ENCODE measurements around the gene PTTG1IP2. TPM values are rescaled to one million over a fixed set of nuclear protein-coding genes. Genes with fewer than 3 reads are reported as not detected.

The PTTG1IP2 gene
- total and polyA plus RNA-seq, 9 of the 15 experiments (the other 6 are each of a cell fraction or from before 2014, with no cell fraction given), result not detected

DNA sequence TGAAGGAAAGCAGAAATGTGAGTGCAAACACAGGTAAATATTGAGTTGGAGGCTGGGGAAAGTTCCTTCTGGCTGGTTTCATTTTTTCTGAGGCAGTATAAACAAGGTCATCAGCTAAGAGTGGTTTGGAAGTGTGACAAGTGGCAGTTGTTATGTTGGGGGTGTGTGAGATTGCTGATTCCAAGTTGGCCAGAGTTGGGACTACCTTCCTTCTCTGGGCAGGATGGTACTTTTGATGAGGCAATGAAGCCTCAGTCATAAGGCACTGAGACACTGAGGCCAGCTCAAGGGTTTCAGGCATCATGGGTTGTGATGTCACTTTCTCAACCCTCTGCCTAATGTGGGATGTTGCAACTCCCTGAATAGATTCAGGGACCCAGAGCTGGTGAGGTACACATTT lies 8.2 kb upstream of the PTTG1IP2 start:
- Histone ChIP-seq H3K4me1 (replicated peaks in 1 of 2; ENCODE audit: control insufficient read depth in 2 of 2, insufficient read depth in 2 of 2, low read length in 2 of 2) (no peaks in the 10 kb centered on the region), H3K4me3 (no peak overlapping the region), H3K9ac (ENCODE audit: insufficient read depth in 1 of 2, low read depth in 2 of 2, low read length in 2 of 2) (no peak overlapping the region), H3K79me2 (ENCODE audit: control insufficient read depth, insufficient read depth, low read length) (no peaks in the 10 kb centered on the region), H3K36me3 (ENCODE audit: control insufficient read depth, insufficient read depth, low read length) (no peaks in the 10 kb centered on the region), H3K9me1 (ENCODE audit: control insufficient read depth, insufficient read depth, low read length) (no peaks in the 10 kb centered on the region), H3K27ac (ENCODE audit: extremely low read depth, low read depth, low read length) (no peak overlapping the region), H3K4me2 (ENCODE audit: insufficient read depth, low read length) (no peak overlapping the region), H4K20me1 (replicated peaks; ENCODE audit: control insufficient read depth, insufficient read depth, low read length) (no peaks in the 10 kb centered on the region), H3K27me3 (ENCODE audit: control insufficient read depth in 2 of 2, insufficient read depth in 2 of 2, low read length in 2 of 2) (no peaks in the 10 kb centered on the region), H3K9me3 (replicated peaks; ENCODE audit: control insufficient read depth, insufficient read depth, low read depth, low read length) (no peaks in the 10 kb centered on the region), H2AFZ (ENCODE audit: low read depth, low read length) (no peak overlapping the region)
- DNase-seq (ENCODE audit: extremely low read depth in 1 of 4, low spot score in 3 of 4), result no peak
- intact Hi-C loops (cut with micrococcal nuclease), result no loop called here
- CTCF ChIA-PET (ENCODE audit: low intra/inter-chr PET ratio), result no interaction called here
- POLR2A ChIA-PET, result no interaction called here
- in situ Hi-C loops (cut with MboI), result no loop called here
- no peak for FAIRE-seq
- no peak for ATAC-seq
- BruUV-seq (replicated peaks), result no TSS peak
- TF ChIP-seq SAP30 (IDR thresholded peaks at IDR 0.05; ENCODE audit: borderline replicate concordance, insufficient read depth, low read depth, low read length, poor library complexity, severe bottlenecking), result no peak
- TF ChIP-seq TFAM (CRISPR knock-in tag; conservative IDR thresholded peaks at IDR 0.05), result no peak
- no peak for TF ChIP-seq ARHGAP35 (IDR thresholded peaks at IDR 0.05; ENCODE audit: partially characterized antibody)
- no peak for TF ChIP-seq TBP (optimal IDR thresholded peaks at IDR 0.05; ENCODE audit: low read depth, low read length)
- TF ChIP-seq NCOA4 (IDR thresholded peaks at IDR 0.05; ENCODE audit: partially characterized antibody), result no peak
- TF ChIP-seq, protein P1, sequence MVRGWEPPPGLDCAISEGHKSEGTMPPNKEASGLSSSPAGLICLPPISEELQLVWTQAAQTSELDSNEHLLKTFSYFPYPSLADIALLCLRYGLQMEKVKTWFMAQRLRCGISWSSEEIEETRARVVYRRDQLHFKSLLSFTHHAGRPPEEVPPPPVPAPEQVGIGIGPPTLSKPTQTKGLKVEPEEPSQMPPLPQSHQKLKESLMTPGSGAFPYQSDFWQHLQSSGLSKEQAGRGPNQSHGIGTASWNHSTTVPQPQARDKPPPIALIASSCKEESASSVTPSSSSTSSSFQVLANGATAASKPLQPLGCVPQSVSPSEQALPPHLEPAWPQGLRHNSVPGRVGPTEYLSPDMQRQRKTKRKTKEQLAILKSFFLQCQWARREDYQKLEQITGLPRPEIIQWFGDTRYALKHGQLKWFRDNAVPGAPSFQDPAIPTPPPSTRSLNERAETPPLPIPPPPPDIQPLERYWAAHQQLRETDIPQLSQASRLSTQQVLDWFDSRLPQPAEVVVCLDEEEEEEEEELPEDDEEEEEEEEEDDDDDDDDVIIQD (CRISPR knock-in tag; IDR thresholded peaks at IDR 0.05), result no peak
- no peak for TF ChIP-seq ILF3 (IDR thresholded peaks at IDR 0.05; ENCODE audit: borderline replicate concordance)
- TF ChIP-seq NCOA2 (IDR thresholded peaks at IDR 0.05; ENCODE audit: partially characterized antibody in 2 of 2), result no peak
- no peak for TF ChIP-seq ZNF197 (CRISPR knock-in tag; IDR thresholded peaks at IDR 0.05; ENCODE audit: low read depth)
- TF ChIP-seq DPF2 (IDR thresholded peaks at IDR 0.05), result no peak
- TF ChIP-seq PTTG1 (tag; IDR thresholded peaks at IDR 0.05; ENCODE audit: low read depth), result no peak
- TF ChIP-seq LARP7 (IDR thresholded peaks at IDR 0.05), result no peak
- no peak for TF ChIP-seq MTA3 (IDR thresholded peaks at IDR 0.05; ENCODE audit: borderline replicate concordance)
- TF ChIP-seq, protein P2, sequence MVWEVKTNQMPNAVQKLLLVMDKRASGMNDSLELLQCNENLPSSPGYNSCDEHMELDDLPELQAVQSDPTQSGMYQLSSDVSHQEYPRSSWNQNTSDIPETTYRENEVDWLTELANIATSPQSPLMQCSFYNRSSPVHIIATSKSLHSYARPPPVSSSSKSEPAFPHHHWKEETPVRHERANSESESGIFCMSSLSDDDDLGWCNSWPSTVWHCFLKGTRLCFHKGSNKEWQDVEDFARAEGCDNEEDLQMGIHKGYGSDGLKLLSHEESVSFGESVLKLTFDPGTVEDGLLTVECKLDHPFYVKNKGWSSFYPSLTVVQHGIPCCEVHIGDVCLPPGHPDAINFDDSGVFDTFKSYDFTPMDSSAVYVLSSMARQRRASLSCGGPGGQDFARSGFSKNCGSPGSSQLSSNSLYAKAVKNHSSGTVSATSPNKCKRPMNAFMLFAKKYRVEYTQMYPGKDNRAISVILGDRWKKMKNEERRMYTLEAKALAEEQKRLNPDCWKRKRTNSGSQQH (CRISPR knock-in tag; IDR thresholded peaks at IDR 0.05), result no peak
- no peak for TF ChIP-seq RBM15 (IDR thresholded peaks at IDR 0.05; ENCODE audit: insufficient read depth, low read length)
- TF ChIP-seq, protein P3, sequence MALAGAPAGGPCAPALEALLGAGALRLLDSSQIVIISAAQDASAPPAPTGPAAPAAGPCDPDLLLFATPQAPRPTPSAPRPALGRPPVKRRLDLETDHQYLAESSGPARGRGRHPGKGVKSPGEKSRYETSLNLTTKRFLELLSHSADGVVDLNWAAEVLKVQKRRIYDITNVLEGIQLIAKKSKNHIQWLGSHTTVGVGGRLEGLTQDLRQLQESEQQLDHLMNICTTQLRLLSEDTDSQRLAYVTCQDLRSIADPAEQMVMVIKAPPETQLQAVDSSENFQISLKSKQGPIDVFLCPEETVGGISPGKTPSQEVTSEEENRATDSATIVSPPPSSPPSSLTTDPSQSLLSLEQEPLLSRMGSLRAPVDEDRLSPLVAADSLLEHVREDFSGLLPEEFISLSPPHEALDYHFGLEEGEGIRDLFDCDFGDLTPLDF (CRISPR knock-in tag; IDR thresholded peaks at IDR 0.05), result no peak
- TF ChIP-seq, protein P4, sequence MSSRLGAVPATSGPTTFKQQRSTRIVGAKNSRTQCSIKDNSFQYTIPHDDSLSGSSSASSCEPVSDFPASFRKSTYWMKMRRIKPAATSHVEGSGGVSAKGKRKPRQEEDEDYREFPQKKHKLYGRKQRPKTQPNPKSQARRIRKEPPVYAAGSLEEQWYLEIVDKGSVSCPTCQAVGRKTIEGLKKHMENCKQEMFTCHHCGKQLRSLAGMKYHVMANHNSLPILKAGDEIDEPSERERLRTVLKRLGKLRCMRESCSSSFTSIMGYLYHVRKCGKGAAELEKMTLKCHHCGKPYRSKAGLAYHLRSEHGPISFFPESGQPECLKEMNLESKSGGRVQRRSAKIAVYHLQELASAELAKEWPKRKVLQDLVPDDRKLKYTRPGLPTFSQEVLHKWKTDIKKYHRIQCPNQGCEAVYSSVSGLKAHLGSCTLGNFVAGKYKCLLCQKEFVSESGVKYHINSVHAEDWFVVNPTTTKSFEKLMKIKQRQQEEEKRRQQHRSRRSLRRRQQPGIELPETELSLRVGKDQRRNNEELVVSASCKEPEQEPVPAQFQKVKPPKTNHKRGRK (tag; IDR thresholded peaks at IDR 0.05), result no peak
- TF ChIP-seq, protein P5, sequence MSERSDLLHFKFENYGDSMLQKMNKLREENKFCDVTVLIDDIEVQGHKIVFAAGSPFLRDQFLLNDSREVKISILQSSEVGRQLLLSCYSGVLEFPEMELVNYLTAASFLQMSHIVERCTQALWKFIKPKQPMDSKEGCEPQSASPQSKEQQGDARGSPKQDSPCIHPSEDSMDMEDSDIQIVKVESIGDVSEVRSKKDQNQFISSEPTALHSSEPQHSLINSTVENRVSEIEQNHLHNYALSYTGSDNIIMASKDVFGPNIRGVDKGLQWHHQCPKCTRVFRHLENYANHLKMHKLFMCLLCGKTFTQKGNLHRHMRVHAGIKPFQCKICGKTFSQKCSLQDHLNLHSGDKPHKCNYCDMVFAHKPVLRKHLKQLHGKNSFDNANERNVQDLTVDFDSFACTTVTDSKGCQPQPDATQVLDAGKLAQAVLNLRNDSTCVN (CRISPR knock-in tag; IDR thresholded peaks at IDR 0.05), result no peak
